HG02588 (cell line): ENCODE measurements around the gene OR2L8.

Experiments used
- ATAC-seq: cut with Tn5 transposase; IDR thresholded peaks from one replicate; pipeline ENCODE4 v1.9.1; 2021; ENCODE audit warnings: mild to moderate bottlenecking, moderate library complexity; ENCODE audit not compliant: unreplicated experiment

Gene OR2L8, protein sequence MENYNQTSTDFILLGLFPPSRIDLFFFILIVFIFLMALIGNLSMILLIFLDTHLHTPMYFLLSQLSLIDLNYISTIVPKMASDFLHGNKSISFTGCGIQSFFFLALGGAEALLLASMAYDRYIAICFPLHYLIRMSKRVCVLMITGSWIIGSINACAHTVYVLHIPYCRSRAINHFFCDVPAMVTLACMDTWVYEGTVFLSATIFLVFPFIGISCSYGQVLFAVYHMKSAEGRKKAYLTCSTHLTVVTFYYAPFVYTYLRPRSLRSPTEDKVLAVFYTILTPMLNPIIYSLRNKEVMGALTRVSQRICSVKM

DNA sequence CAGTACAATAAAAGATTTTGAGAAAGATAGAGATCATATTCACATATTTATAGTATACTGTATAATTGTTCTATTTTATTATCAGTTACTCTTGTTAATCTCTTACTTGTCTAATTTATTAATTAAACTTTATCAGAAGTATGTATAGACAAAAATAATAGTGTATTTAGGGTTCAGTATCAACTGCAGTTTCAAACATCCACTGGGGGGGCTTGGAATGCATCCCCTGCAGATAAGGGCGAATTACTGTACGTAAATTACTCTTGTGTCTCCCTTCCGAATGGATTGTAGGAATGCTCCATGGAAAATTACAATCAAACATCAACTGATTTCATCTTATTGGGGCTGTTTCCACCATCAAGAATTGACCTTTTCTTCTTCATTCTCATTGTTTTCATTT is at the start of gene OR2L8:
TSS of gene OR2L8 (plus strand) at position 301 of the 400 bp plus-strand sequence. CDS start at position 301, 0 bp downstream.
- ATAC-seq, result no peak

DNA sequence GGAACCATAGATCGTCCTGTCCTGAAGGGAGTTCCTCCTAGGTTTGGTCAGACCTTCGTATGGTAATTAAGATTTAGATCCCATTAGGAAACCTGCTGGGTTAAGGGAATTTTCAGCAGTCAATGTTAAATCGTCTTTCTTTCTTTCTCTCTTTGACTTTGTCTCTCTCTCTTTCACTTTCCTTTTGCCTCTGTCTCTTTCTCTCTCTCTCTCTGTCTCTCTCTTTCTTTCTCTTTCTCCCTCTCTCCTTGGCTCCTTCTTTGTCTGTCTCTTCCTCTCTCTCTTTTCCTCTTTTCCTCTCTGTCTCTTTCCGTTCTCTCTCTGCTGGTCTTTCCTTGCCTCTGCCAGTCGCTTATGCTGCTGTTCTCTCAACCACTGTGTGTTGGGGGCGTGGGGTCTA is 44.5 kb upstream of the OR2L8 start:
- no peak for ATAC-seq

DNA sequence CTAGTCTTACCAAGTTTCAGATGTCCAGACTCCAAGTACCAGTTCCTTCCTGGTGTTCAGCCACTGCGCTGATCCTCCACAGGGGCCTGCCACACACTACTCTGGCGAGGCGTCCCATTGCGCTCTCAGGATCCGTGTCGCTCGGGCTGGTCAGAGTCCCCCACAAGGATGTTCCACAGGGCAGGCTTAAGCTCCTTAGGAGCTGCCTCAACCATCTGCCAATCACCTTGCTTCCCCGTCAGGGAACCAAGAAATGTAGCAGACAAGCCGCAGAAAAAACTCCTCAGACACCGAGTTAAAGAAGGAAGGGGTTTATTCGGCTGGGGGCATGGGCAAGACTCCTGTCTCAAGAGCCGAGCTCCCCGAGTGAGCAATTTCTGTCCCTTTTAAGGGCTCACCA is 43.5 kb upstream of the OR2L8 start:
- no peak for ATAC-seq

DNA sequence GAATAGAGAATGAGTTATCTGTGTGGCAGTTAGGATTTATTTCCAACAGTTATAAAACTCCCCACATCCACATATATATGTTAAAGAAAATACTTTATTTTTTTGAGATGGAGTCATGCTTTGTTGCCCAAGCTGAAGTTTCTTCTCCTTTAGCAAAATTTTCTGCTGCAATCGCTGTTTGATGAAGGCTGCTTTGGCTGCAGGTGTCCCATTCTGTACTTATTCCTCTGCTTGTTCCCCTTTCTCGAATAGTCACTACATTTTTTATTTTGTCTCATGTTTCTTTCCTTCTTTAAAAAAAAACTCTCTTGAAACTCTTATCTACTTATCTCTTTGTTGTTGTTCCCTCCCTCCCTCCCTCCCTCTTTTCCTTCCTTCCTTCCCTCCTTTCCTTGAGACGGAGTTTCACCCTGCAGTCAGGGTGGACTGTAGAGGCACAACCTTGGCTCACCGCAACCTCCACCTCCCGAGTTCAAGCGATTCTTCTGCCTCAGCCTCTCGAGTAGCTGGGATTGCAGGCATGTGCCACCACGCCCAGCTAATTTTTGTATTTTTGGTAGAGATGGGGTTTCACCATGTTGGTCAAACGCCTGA is 42.7 kb upstream of the OR2L8 start:
- no peak for ATAC-seq

DNA sequence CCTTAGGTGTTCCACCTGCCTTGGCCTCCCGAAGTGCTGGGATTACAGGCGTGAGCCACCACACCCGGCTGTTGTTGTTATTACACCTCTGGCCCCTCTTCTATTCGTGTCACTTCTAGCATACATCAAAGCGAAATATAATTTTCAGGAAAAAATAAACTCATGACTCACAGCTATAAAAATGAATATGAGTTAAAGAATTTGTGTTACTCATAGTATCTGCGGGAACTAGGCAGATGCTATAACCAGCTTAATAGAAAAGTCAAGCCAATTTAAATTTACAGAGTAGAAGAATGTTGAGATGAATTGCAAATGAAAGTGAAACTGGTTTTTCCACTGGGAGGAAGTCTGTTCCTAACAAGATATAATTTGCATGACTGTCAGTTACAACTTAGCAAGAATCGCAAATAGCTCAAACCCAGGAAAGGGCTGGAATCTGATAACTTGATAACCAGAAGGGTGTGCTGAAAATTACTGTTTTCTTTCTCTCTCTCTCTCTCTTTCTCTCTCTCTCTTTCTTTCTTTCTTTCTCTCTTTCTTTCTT is 42.1 kb upstream of the OR2L8 start:
- ATAC-seq, result no peak

DNA sequence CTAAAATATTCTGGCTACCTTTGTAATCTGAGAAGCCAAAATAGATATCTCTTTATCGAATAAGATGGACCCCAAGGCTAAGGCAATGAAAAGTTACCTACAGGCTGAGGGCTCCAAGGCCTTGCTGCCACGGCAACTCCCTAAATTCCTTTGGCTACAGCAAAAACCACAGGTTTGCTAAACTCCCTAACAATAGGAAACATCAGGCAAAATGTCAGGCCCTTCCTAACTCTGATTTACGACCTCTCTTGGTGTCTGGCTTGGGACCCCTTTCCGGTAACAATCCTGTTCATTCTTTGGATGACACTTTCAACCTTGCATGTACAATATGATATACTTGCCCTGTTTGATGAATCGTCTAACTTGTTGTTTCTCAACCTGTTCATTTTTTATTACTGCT is 39.9 kb upstream of the OR2L8 start:
- no peak for ATAC-seq

DNA sequence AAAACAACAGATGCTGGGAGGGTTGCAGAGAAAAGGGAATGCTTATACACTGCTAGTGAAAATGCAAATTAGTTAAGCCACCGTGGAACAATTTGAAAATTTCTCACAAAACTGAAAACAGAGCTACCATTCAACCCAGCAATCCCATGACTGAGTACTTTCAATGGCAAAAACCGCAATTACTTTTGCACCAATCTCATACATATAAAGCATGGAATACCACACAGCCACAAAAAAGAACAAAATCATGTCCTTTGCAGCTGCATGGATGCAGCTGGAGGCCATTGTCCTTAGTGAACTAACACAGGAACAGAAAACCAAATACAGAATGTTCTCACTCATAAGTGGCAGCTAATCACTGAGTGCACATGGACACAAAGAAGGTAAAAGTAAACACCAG is 34.9 kb upstream of the OR2L8 start:
- no peak for ATAC-seq

DNA sequence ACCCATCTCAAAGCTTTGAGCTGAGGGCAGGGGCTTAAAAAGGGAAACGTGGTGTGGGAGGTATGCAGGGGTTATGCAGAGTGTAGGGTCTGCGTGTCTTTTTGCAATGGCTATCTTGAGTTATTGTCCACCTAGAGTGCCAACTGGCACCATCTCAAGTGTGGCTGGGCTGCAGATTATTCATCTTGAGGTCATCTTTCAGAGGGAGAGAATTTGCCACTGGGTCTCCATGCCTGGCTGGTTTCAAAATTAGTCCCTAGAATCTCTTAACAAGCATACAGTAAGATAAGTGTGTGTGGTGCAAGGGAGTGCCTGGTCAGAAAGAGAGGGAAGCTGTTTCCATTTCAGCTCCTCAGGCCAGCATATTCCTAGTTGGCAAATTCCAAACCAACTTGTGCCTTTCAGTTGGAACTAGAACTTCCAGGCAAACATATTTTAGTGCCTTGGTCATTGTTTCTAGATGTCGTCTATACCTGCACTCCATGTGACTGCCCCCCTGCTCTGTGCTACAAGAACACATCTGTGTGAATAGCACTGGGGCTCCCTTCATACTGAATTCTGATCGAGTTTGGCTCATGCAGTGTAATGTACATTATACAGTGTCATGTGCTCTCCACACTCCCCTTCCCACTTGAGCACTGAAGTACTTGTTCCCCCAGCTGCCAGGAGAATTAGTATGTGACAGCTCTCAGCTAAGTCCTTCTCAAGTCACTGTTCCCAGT is 33.6 kb upstream of the OR2L8 start:
- ATAC-seq, result no peak

DNA sequence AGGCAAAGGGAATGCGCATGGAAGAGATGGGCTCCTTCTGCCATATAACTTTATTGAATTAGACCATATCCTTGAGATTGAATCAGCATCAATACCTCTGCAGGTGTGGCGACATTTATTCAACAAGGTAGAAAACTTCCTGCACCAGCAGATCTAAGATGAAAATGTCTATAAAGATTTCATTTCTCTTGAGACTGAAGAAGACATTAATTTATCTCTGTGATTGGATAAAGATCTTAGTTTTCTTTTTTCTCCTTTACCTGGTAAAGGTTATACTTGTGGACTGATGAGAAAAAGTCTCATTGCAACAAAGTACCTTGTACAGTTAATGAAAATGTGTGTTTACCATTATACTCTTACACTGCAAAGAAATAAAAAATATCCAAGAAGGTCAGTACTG is 28.7 kb upstream of the OR2L8 start, which contains the start of gene OR2T8:
TSS of gene OR2T8 (plus strand) at position 301 of the 400 bp plus-strand sequence. CDS start 766 bp downstream, outside the sequence.
- ATAC-seq, result no peak

DNA sequence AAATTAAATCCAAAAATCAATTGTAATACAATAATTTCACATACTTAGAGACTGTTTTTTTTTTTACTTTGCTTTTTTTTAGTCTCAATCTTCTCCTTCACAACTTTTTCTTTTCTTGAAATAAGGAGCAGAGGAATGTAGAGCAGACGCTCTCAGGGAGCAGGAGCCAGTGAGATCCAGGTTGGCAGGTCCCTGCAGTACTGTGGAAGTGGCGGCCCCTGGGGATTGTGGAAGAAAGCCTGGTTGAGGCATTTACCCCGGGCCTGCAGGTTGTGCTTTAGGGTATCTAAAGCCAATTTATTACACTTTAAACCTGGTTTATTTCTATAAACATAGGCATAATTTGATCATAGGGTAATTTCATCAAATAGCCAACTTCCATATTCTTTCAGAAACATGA is 24.7 kb upstream of the OR2L8 start:
- ATAC-seq, result no peak

DNA sequence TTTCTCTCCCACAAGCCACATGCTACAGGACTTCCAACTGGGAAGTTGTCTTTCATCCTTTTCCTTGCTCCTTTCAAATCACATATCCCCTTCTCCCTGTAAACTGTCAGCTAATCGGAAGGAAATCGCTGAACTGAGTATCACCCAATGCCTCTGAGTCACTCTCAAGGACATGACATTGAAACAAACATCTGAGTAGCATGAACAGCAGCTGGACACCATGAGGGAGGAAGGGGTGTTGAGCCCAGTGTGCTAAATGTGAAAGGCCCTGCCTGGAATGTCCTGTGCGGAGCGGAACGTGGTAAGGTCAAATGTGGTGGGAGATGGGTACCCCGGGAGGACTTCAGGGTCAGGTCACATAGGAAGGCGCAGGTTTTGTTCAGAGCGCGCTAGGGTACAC is 23.8 kb upstream of the OR2L8 start, which contains the start of gene OR2AJ1:
TSS of gene OR2AJ1 (plus strand) at position 22 of the 400 bp plus-strand sequence. CDS start 8,880 bp downstream, outside the sequence.
- ATAC-seq, result no peak

DNA sequence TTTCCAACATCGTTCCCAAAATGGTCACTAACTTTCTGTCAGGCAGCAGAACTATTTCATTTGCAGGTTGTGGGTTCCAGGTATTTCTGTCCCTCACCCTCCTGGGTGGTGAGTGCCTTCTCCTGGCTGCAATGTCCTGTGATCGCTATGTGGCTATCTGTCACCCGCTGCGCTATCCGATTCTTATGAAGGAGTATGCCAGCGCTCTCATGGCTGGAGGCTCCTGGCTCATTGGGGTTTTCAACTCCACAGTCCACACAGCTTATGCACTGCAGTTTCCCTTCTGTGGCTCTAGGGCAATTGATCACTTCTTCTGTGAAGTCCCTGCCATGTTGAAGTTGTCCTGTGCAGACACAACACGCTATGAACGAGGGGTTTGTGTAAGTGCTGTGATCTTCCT is 14.7 kb upstream of the OR2L8 start:
- no peak for ATAC-seq

DNA sequence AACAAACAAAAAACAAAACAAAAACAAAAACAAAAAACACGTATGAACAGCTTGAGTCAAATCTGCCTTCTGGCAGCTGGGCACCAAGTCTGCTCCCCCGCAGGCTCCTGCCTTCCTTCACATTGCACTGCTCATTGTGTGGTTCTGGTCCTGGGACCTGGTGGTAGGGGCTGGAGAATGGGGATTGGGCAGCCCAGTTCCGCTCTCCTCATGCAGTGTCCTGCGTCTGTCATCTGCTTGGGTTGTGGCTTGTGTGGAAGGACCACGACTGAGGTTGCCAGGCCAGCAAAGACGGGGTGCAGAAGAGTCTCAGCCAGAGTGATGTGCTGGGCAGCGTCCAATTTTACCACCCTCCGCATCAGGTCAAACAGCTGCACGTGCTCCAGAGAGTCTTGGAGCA is 12.9 kb upstream of the OR2L8 start:
- no peak for ATAC-seq

DNA sequence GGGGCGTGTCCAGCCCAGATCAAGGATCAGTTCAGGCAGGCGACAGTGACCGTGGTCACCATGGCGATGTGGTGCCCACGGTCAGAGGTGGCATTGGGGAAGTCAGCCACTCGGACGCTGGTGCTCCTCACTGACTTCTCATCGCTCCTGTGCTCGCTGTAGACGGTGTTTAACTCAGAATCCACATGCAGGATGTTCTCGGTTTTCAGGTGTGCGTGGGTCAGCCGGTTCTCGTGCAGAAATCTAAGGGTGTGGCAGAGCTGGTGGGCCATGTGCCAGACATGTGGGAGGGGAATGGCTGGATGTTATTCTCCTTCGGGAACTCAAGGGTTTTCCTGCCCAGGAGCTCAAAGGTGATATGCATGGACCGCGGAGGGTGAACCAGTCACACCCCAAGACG is 12.2 kb upstream of the OR2L8 start:
- ATAC-seq, result no peak

DNA sequence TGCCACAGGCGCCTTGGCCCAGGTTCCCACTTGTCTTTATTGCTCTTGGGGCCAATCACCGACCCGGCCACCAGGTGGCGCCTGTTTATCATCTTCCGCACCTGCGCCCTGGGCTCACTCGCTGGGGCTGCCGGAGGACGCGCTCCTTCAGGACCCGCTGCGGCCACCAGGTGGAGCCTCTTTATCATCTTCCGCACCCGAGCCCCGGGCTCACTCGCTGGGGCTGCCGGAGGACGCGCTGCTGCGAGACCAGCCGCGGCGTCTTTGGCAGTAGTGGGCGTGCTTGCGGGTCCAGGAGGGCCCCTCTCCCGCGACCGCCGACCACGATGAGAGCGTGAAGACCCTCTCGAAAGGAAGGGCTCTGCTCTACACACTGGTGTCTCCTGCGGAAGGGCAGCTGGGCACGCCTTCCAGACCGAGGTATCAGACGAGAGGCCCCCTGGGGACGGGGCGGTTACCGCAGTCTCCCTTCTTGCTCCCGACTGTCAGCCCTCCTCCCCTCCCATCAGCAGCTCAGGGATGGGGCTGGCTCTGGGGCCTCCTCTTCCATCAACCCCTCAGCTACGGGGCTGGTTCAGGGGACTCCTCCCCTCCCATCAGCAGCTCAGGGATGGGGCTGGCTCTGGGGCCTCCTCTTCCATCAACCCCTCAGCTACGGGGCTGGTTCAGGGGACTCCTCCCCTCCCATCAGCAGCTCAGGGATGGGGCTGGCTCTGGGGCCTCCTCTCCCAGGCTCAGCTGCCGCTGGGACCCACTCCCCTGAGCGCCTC is 11.5 kb upstream of the OR2L8 start:
- ATAC-seq, result peak; percentile 99

DNA sequence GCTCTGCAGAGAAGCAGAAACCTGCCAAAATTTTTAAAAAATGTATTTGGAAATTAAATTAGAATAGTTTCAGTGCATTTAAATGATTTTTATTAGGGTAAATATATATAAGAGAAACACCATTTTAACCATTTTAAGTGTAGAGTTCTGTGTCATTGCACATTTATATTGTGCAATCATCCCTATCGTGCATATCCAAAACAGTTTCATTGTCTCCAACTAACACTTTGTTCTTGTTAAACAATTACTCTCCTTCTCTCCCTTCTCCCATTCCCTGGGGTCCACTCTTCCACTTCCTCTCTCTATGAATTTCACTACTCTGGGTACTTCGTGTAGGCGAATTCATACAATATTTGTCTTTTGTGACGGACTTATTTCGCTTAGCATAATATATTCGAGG is 6.0 kb upstream of the OR2L8 start:
- no peak for ATAC-seq

DNA sequence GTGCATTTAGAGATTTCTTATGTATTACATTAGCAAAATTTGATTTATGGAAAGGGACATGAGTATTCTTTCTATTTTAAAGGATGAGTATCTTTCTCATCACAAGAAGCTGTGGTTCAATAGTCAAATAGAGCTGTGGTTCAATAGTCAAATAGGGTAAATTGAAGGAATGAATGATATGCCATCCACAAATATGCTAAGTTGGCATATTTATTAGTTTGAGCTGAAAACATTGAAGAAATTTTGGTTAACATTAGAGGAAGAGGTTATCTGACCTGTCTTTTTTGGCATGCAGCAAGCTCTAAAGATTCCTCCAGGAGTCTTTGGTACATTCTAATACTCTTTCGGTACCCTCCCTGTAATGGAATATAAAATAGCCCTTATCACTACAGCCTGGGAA is 4.8 kb downstream of the OR2L8 start:
- no peak for ATAC-seq

DNA sequence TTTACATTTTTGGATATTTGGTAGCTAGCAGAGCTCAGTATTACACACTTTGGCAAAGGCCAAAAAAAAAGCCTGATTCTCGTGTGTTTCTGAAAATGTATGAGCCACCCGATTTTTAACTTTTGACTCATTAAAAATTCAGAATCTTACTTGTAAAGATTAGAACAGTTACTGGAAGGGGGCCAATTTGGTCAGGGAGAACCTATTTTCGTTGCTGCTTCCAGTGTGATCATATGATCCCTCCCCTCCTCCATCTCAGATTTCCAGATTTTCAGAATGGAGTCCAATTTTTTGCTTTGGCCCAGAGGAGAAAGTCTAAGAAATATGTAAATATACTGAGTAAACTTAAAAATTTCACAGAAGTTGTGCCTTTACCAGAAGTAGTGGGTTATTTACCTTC is 13.1 kb downstream of the OR2L8 start:
- ATAC-seq, result no peak

DNA sequence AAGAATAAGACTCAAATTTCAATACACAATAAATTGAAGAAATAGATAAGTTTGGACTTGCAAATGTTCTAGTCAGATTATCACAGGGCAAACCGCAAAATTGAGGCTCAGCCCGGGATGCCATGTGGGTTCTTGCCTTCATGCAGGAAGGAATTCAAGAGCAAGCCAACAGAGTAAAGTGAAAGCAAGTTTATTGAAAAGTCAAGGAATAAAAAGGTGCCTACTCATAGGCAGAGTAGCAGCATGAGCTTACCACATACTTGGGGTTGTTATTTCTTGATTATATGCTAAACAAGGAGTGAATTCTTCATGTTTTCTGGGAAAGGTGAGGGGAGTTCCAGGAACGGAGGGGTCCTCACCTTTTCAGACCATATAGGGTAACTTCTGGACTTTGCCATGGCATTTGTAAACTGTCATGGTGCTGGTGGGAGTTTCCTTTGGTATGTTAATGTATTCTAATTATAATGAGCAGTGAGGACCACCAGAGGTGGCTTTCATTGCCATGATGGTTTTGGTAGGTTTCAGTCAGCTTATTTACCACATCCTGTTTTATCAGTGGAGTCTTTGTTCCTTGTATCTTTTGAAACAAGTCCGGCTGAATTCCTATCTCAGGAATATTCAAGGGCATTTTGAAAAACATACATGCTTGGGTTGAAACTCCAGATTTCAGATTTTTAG is 14.4 kb downstream of the OR2L8 start:
- ATAC-seq, result no peak

DNA sequence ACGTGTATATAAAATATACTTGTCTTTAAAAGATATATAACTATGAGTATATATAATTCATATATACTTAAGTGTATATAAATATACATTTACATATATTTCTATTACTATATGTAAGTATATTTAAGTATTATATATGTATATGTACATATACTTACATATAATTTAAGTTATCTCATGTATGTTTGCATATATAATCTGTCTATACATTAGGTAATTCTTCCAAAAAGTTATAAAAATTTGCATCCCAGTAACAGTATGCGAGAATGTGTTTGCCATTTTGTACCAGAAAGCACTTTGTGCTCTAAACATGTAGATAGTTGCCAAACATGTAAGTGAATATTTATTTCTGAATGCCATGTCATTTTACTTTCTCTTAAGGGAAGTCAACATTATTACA is 16.3 kb downstream of the OR2L8 start, which contains the start of gene OR2AK2:
TSS of gene OR2AK2 (plus strand) at position 301 of the 400 bp plus-strand sequence. CDS start 144 bp downstream, outside the sequence.
- no peak for ATAC-seq
